Progenitor cell of endocrine pancreas (in vitro differentiated cells): Measurements from ENCODE around the gene PKN3. TPM values are rescaled to one million over a fixed set of nuclear protein-coding genes. Genes with fewer than 3 reads are reported as not detected.

ENCODE experiments used
- DNase-seq: peaks from one replicate; pipeline ENCODE4 v3.0.0; 2021; ENCODE audit warnings: low spot score; ENCODE audit not compliant: unreplicated experiment
- H3K27ac Mint-ChIP-seq: 2 replicates; pipeline ENCODE4 v1.8.0; 2021; ENCODE audit warnings: mild to moderate bottlenecking, moderate library complexity, mixed read lengths
- H3K27me3 Mint-ChIP-seq: 2 replicates; pipeline ENCODE4 v1.8.0; 2021; ENCODE audit warnings: mixed read lengths
- H3K36me3 Mint-ChIP-seq: 2 replicates; pipeline ENCODE4 v1.8.0; 2022; ENCODE audit warnings: mixed read lengths; ENCODE audit not compliant: insufficient read depth
- H3K4me1 Mint-ChIP-seq: 2 replicates; pipeline ENCODE4 v1.8.0; 2021; ENCODE audit warnings: low read depth, mixed read lengths
- H3K4me3 Mint-ChIP-seq: 2 replicates; pipeline ENCODE4 v1.8.0; 2021; ENCODE audit warnings: low read depth, mild to moderate bottlenecking, moderate library complexity, mixed read lengths
- H3K9me3 Mint-ChIP-seq: 2 replicates; pipeline ENCODE4 v1.8.0; 2021; ENCODE audit warnings: low read depth, mixed read lengths
- total RNA-seq: library from RNA; stranded (reverse); gene quantifications from 2 replicates; pipeline ENCODE4 v1.2.1, GENCODE V29; 2021
- TF ChIP-seq, protein P1 (sequence below): fragments of 200-600 bp; sonication (generic); IDR thresholded peaks from one replicate; pipeline ENCODE4 v1.5.0; 2021; ENCODE audit warnings: antibody characterized with exemption, mild to moderate bottlenecking; ENCODE audit not compliant: unreplicated experiment

The PKN3 gene
- total RNA-seq, 1 donor from 2014 or later, result 20.2 TPM

DNA sequence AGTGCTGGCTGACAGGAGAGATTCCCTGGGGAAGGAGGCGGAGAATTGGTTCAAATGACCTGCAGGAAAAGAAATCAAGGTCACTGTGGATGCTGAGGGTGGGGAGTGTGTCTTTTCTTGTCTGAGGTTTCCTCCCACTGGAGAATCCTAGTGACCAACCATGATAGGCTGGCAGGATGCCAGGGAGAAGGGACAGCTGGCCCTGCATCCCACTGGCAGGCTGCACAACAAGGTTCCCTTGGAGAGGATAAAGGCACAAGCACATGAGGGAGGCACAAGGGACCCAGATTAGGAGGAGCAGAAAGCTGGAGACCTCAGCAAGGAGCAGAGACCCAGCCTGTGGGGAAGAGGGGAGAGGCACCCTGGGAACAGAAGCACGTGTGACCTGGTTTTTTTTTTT lies 33.1 kb downstream of the PKN3 start:
- TF ChIP-seq, protein P1, sequence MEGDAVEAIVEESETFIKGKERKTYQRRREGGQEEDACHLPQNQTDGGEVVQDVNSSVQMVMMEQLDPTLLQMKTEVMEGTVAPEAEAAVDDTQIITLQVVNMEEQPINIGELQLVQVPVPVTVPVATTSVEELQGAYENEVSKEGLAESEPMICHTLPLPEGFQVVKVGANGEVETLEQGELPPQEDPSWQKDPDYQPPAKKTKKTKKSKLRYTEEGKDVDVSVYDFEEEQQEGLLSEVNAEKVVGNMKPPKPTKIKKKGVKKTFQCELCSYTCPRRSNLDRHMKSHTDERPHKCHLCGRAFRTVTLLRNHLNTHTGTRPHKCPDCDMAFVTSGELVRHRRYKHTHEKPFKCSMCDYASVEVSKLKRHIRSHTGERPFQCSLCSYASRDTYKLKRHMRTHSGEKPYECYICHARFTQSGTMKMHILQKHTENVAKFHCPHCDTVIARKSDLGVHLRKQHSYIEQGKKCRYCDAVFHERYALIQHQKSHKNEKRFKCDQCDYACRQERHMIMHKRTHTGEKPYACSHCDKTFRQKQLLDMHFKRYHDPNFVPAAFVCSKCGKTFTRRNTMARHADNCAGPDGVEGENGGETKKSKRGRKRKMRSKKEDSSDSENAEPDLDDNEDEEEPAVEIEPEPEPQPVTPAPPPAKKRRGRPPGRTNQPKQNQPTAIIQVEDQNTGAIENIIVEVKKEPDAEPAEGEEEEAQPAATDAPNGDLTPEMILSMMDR, result no peak
- H3K4me3 Mint-ChIP-seq, result no peak overlapping the region
- no peak overlapping the region for H3K27ac Mint-ChIP-seq

DNA sequence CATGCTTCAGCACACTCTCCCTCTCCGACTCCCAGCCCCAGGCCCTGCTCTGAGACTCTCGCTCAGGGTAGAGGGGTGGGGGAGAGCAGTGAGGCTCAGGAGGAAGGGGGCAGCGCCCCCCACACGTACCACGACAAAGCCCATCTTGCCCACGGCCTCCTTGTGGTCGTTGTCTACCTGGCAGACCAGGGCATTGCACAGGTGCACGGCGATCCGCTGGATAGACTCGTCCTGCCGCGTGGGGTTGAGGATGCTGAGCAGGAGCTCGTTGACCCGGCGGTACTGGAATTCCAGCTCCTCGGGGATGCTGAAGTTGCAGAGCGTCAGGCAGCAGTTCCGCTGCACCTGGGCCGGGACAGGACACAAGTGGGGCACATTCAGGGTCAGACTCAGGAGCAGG lies 40.1 kb downstream of the PKN3 start:
- no peaks in the 10 kb centered on the region for H3K4me1 Mint-ChIP-seq
- TF ChIP-seq, protein P1, result no peak
- H3K9me3 Mint-ChIP-seq, result no peaks in the 10 kb centered on the region
- H3K4me3 Mint-ChIP-seq, result no peak overlapping the region
- H3K36me3 Mint-ChIP-seq, result peaks cover 2% of the 10 kb centered on the region
- H3K27ac Mint-ChIP-seq, result no peak overlapping the region
- no peak for DNase-seq
- no peaks in the 10 kb centered on the region for H3K27me3 Mint-ChIP-seq

More for the DNA sequence above, 33.1 kb downstream of the PKN3 start:
- peaks cover 8% of the 10 kb centered on the region for H3K36me3 Mint-ChIP-seq
- DNase-seq, result no peak
- H3K27me3 Mint-ChIP-seq, result no peaks in the 10 kb centered on the region
- no peaks in the 10 kb centered on the region for H3K4me1 Mint-ChIP-seq
- H3K9me3 Mint-ChIP-seq, result no peaks in the 10 kb centered on the region

DNA sequence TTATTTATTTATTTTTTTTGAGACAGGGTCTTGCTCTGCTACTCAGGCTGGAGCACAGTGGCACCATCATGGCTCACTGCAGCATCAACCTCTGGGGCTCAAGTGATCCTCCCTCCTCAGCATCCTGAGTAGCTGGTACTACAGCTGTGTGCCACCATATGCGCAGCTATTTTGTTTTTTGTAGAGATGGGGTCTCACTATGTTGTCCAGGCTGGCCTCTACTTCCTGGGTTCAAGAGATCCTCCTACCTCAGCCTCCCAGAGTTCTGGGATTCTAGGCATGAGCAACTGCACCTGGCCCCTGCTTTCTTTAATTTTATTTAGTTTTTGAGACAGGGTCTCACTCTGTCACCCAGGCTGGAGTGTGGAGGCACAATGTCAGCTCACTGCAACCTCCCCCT lies 41.1 kb downstream of the PKN3 start:
- Mint-ChIP-seq H3K9me3 (no peaks in the 10 kb centered on the region), H3K36me3 (peaks cover 2% of the 10 kb centered on the region), H3K4me1 (no peaks in the 10 kb centered on the region), H3K27ac (no peak overlapping the region), H3K4me3 (no peak overlapping the region), H3K27me3 (no peaks in the 10 kb centered on the region)
- TF ChIP-seq, protein P1, result no peak
- no peak for DNase-seq

DNA sequence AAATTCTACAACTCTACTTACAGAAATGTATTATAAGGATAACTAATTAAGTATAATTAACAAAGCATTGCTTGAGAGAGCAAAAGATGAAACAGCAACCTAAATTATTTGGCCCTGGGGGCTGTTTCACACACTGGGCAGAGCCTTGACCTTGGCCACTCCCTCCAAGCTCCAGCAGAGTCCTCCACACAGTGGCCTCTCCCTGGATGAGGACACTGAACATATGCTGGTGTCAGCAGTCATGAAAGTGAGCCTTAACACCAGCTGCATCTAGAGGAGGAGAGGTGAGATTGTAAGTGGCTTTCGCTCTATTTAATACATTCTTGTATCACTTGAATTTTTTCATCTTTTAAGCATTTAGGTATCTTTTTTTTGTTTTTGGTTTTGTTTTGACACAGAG lies 44.9 kb downstream of the PKN3 start:
- TF ChIP-seq, protein P1, result no peak
- no peak for DNase-seq
- H3K27me3 Mint-ChIP-seq, result no peaks in the 10 kb centered on the region
- H3K36me3 Mint-ChIP-seq, result peaks cover 2% of the 10 kb centered on the region
- H3K9me3 Mint-ChIP-seq, result no peaks in the 10 kb centered on the region
- H3K4me3 Mint-ChIP-seq, result no peak overlapping the region
- no peak overlapping the region for H3K27ac Mint-ChIP-seq
- no peaks in the 10 kb centered on the region for H3K4me1 Mint-ChIP-seq

DNA sequence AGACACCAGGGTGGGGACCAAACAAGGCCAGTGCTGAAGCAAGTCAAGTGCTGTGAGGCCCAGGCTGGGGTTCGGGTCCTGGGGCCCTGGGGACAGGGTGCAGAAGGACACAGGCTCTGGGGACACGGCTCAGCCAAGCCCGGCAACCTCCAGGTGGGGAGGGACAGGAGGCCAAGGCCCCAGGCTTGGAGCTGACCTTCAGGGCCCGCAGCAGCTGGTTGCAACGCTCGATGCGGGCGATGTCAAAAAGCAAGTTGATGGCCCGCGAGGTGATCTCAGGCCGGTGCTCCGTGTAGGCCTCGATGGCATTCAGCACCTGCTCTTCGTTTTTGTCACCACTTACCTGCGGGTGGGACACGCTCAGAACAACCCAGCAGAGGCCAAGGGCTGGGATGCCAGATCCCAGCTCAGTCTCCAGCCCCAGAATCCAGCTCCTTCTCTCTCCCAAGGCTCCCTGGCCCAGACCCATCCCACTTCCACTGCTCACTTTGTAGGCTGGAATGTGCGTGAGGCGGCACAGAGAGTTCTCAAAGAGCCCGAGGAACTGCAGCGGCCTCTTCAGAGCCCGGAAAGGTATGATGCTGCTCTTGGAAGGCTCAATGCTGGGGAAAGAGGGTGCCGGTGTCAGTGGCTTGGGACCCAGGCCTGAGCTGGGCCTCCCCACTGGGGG lies 48.8 kb downstream of the PKN3 start:
- no peaks in the 10 kb centered on the region for H3K27me3 Mint-ChIP-seq
- TF ChIP-seq, protein P1, result no peak
- H3K4me3 Mint-ChIP-seq, result no peak overlapping the region
- no peak overlapping the region for H3K27ac Mint-ChIP-seq
- no peaks in the 10 kb centered on the region for H3K4me1 Mint-ChIP-seq
- no peaks in the 10 kb centered on the region for H3K9me3 Mint-ChIP-seq
- peaks cover 2% of the 10 kb centered on the region for H3K36me3 Mint-ChIP-seq
- no peak for DNase-seq
